NCI-H1694 treated with DMSO at 0.1 percent for 48 hours (cell line): ENCODE data around the gene ST3GAL2.
"Not testable (repeated sequence)": the region's sequence is repeated elsewhere in the genome, so short reads cannot be mapped to it uniquely, and the experiment has no call there.

Experiments used
- DNase-seq: peaks from one replicate; lab custom pipeline; 2025; lab: John Stamatoyannopoulos, UW

The ST3GAL2 gene

DNA sequence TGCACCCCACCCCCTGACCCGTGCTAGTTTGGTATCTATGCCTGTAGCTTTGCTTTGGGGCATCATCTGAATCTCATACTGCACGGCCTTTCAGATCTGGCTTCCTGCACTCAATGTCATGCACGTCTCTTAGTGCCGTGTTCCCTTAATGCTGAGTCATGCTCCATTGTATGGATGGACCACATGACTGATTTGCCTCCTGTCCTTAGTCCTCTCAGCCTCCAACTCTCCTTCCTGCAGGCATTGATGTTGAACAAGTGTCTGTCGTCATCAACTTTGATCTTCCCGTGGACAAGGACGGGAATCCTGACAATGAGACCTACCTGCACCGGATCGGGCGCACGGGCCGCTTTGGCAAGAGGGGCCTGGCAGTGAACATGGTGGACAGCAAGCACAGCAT, 106.2 kb downstream of the ST3GAL2 start:
- not testable (repeated sequence) for DNase-seq

DNA sequence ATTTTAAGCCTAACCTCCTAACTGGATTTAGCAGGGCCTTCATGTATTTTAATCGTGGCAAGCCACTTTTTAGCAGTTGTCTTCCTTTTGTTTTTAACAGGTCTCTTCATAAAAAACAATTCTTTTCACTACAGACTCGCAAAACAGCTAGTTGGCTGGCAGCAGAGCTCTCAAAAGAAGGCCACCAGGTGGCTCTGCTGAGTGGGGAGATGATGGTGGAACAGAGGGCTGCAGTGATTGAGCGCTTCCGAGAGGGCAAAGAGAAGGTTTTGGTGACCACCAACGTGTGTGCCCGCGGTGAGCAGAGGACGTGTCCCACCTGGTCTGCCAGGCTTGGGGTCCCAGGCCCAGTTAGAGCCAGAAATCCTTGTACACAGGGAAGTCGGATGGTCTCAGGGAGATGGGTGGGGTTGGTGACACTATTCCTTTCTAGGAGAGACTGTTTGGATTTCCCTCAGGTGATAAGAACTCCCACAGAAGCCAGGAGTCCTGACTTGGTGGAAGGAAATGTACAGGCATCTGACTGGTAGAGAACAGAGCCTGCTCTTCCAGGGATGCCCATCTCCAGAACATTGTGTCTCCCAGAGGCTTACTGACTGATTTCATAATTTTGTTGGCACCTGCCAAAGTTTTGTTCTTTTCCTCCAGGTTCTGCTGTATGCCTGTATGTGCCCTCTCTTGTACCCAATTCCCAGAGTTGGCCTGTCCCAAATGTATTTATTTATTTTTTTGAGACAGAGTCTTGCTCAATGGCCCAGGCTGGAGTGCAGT, 107.1 kb downstream of the ST3GAL2 start:
- DNase-seq: no peak

GRCh38 chr16:70331091-70331490, 107.8 kb downstream of the ST3GAL2 start:
- no peak for DNase-seq
